ENCODE data around the gene C1orf50. TPM values are rescaled to one million over a fixed set of nuclear protein-coding genes. Genes with fewer than 3 reads are reported as not detected.

C1orf50 gene
- total RNA-seq, 1 donor: 5.2 TPM

- no peak for DNase-seq (ENCODE audit: low read depth)
- TF ChIP-seq, protein P1, sequence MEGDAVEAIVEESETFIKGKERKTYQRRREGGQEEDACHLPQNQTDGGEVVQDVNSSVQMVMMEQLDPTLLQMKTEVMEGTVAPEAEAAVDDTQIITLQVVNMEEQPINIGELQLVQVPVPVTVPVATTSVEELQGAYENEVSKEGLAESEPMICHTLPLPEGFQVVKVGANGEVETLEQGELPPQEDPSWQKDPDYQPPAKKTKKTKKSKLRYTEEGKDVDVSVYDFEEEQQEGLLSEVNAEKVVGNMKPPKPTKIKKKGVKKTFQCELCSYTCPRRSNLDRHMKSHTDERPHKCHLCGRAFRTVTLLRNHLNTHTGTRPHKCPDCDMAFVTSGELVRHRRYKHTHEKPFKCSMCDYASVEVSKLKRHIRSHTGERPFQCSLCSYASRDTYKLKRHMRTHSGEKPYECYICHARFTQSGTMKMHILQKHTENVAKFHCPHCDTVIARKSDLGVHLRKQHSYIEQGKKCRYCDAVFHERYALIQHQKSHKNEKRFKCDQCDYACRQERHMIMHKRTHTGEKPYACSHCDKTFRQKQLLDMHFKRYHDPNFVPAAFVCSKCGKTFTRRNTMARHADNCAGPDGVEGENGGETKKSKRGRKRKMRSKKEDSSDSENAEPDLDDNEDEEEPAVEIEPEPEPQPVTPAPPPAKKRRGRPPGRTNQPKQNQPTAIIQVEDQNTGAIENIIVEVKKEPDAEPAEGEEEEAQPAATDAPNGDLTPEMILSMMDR (IDR thresholded peaks at IDR 0.05; ENCODE audit: insufficient read depth, low read depth, low read length): no peak
- no peak overlapping the region for H3K4me3 ChIP-seq (ENCODE audit: low read depth, low read length)
Observed at GRCh38 chr1:42752284-42752683, 14.8 kb upstream of the C1orf50 start.

GRCh38 chr1:42753070-42753469 is 14.0 kb upstream of the C1orf50 start:
- DNase-seq (ENCODE audit: low read depth): peak; percentile 35
- TF ChIP-seq, protein P1 (IDR thresholded peaks at IDR 0.05; ENCODE audit: insufficient read depth, low read depth, low read length): no peak
- H3K4me3 ChIP-seq (ENCODE audit: low read depth, low read length): no peak overlapping the region

- TF ChIP-seq, protein P1 (IDR thresholded peaks at IDR 0.05; ENCODE audit: insufficient read depth, low read depth, low read length): peak; percentile 76
- H3K4me3 ChIP-seq (ENCODE audit: low read depth, low read length): no peak overlapping the region
- peak; percentile 64 for DNase-seq (ENCODE audit: low read depth)
Observed at GRCh38 chr1:42756956-42757891, 9.8 kb upstream of the C1orf50 start.

GRCh38 chr1:42757892-42758275 is 9.2 kb upstream of the C1orf50 start:
- H3K4me3 ChIP-seq (ENCODE audit: low read depth, low read length): no peak overlapping the region
- no peak for DNase-seq (ENCODE audit: low read depth)
- TF ChIP-seq, protein P1 (IDR thresholded peaks at IDR 0.05; ENCODE audit: insufficient read depth, low read depth, low read length): no peak

DNA sequence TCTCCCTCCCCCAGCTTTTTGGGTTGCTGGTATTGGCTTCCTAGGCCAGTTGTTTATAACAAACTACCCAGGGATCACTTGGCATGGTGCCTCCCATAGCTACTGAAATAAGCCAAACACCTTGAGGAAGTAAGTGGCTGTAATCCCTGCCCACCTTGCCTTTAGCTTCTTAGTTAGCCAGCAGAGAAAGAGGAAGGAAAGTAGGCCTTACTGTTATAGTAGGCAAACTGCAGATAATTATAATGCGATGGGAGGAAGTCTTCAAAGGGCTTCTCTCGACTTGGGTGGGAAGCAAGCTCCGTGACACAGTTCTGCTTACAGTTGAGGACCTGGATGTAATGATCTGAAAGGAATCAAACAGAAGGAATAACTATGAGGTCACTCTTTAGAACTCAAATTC is 8.4 kb upstream of the C1orf50 start:
- DNase-seq (ENCODE audit: low read depth): no peak
- H3K4me3 ChIP-seq (ENCODE audit: low read depth, low read length): no peak overlapping the region
- TF ChIP-seq, protein P1 (IDR thresholded peaks at IDR 0.05; ENCODE audit: insufficient read depth, low read depth, low read length): no peak

- H3K4me3 ChIP-seq (ENCODE audit: low read depth, low read length): no peak overlapping the region
- TF ChIP-seq, protein P1 (IDR thresholded peaks at IDR 0.05; ENCODE audit: insufficient read depth, low read depth, low read length): no peak
- no peak for DNase-seq (ENCODE audit: low read depth)
Observed at GRCh38 chr1:42759114-42759513, 7.9 kb upstream of the C1orf50 start.

Measured in fibroblast of villous mesenchyme (primary cell).